Esophagus muscularis mucosa (tissue), 4 donors: ENCODE data around the gene LIMK2. TPM values are rescaled to one million over a fixed set of nuclear protein-coding genes. Genes with fewer than 3 reads are reported as not detected.
"Not testable (repeated sequence)": the region's sequence is repeated elsewhere in the genome, so short reads cannot be mapped to it uniquely, and the experiment has no call there.

Experiments
- DNase-seq: peaks from one replicate; pipeline ENCODE4 v3.0.0-alpha.2; 2017; ENCODE audit errors: extremely low spot score
- H3K27ac ChIP-seq, 4 donors: fragments of 200-600 bp; sonication (generic); replicated peaks in 1 of 4; 1 replicate in 3 of 4; 2 replicates in 1 of 4; pipeline ENCODE4 v1.5.1; 2016 to 2019; ENCODE audit warnings: mild to moderate bottlenecking in 1 of 4
- H3K27me3 ChIP-seq, 4 donors: fragments of 200-600 bp; sonication (generic); one replicate each; pipeline versions ENCODE4 v1.5.1 to v1.6.0; 2016 to 2019
- H3K36me3 ChIP-seq, 4 donors: fragments of 200-600 bp; sonication (generic); one replicate each; pipeline ENCODE4 v1.5.1; 2016 to 2019
- H3K4me1 ChIP-seq, 4 donors: fragments of 200-600 bp; sonication (generic); one replicate each; pipeline ENCODE4 v1.5.1; 2016 to 2019
- H3K4me3 ChIP-seq, 4 donors: fragments of 200-600 bp; sonication (generic); 1 replicate in 2 of 4; 2 replicates in 2 of 4; pipeline ENCODE4 v1.5.1; 2016 to 2019; ENCODE audit warnings: mild to moderate bottlenecking in 4 of 4, moderate library complexity in 1 of 4
- H3K9me3 ChIP-seq, 4 donors: fragments of 200-600 bp; sonication (generic); 1 replicate in 3 of 4; 2 replicates in 1 of 4; pipeline ENCODE4 v1.5.1; 2016 to 2019
- CTCF ChIP-seq, 3 experiments: fragments of 200-600 bp in 2 of 3; fragments of 450-650 bp in 1 of 3; sonication (generic) in 2 of 3; IDR thresholded peaks; one replicate each; pipeline ENCODE4 v1.5.1; 2017 to 2019; ENCODE audit warnings: antibody characterized with exemption in 3 of 3, mild to moderate bottlenecking in 2 of 3, moderate library complexity in 1 of 3
- EP300 ChIP-seq: sonication (generic); formaldehyde crosslinking; IDR thresholded peaks from one replicate; pipeline ENCODE4 v1.6.1; 2017; ENCODE audit warnings: antibody characterized with exemption
- POLR2A ChIP-seq: fragments of 450-650 bp; IDR thresholded peaks from one replicate; pipeline ENCODE4 v1.6.1; 2017; ENCODE audit warnings: antibody characterized with exemption, moderate library complexity, mild to moderate bottlenecking, low read depth
- POLR2AphosphoS5 ChIP-seq, 2 donors: sonication (generic); formaldehyde crosslinking; IDR thresholded peaks; one replicate each; pipeline ENCODE4 v1.6.1; 2017; ENCODE audit warnings: antibody characterized with exemption in 2 of 2
- WGBS: methylation state at CpG from one replicate; pipeline ENCODE4 v1.1.5; 2018; 5-methylcytosine and 5-hydroxymethylcytosine counted together
- intact Hi-C: fragments of 100-400 bp; cut with DNase I; formaldehyde crosslinking; loops from one replicate; pipeline ENCODE4 v1.15.1; 2023
- total RNA-seq, 4 donors: library from RNA; depleted of rRNA; stranded (reverse); fragments of >200 nt; gene quantifications; one replicate each; pipeline versions ENCODE4 v1.1.0 to v1.2.1, GENCODE V29; 2016

The LIMK2 gene
- total RNA-seq, 4 donors from 2014 or later, result 12.0 to 18.2 (median 14.3) TPM

- no peak overlapping the region for H3K4me3 ChIP-seq
- WGBS, result 95% methylated on average over 16 of the region's 30 CpGs
- peaks cover 9 to 55% (median 32%) of the 10 kb centered on the region in 4 donors for H3K36me3 ChIP-seq
- no peaks in the 10 kb centered on the region for H3K9me3 ChIP-seq
- H3K4me1 ChIP-seq, result peaks cover 7 to 13% (median 9%) of the 10 kb centered on the region in 4 donors
- intact Hi-C loops, result no loop called here
- no peak for DNase-seq
- H3K27ac ChIP-seq, result no peak overlapping the region
- TF ChIP-seq POLR2AphosphoS5 (IDR thresholded peaks at IDR 0.05), result no peak
- no peaks in the 10 kb centered on the region for H3K27me3 ChIP-seq
Observed at GRCh38 chr22:31184015-31184414, 28.1 kb upstream of the LIMK2 start.

- no peak for DNase-seq
- H3K4me1 ChIP-seq, result peaks cover 0 to 3% (median under 1%) of the 10 kb centered on the region in 4 donors
- intact Hi-C loops, result no loop called here
- no peak overlapping the region for H3K27ac ChIP-seq
- no peak overlapping the region for H3K4me3 ChIP-seq
- H3K27me3 ChIP-seq, result no peaks in the 10 kb centered on the region
- H3K36me3 ChIP-seq, result peaks cover 9 to 56% (median 38%) of the 10 kb centered on the region in 4 donors
- H3K9me3 ChIP-seq, result no peaks in the 10 kb centered on the region
- TF ChIP-seq POLR2A (no peak), EP300 (no peak), POLR2AphosphoS5 (IDR thresholded peaks at IDR 0.05) (no peak), CTCF (IDR thresholded peaks at IDR 0.05) (no peak)
- WGBS, result 95% methylated on average over 5 of the region's 5 CpGs
Observed at GRCh38 chr22:31185056-31185455, 27.0 kb upstream of the LIMK2 start.

GRCh38 chr22:31187627-31188026 lies 24.5 kb upstream of the LIMK2 start:
- H3K4me1 ChIP-seq, result peaks cover 0 to 21% (median 5%) of the 10 kb centered on the region in 4 donors
- H3K9me3 ChIP-seq, result no peaks in the 10 kb centered on the region
- no peaks in the 10 kb centered on the region for H3K27me3 ChIP-seq
- intact Hi-C loops, result no loop called here
- WGBS, result 85% methylated on average over 6 of the region's 6 CpGs
- H3K36me3 ChIP-seq, result peaks cover 9 to 72% (median 52%) of the 10 kb centered on the region in 4 donors
- no peak for TF ChIP-seq EP300
- no peak for TF ChIP-seq CTCF (IDR thresholded peaks at IDR 0.05)
- TF ChIP-seq POLR2AphosphoS5 (IDR thresholded peaks at IDR 0.05), result no peak
- no peak for TF ChIP-seq POLR2A
- no peak for DNase-seq
- no peak overlapping the region for H3K4me3 ChIP-seq
- no peak overlapping the region for H3K27ac ChIP-seq

GRCh38 chr22:31192513-31192912 lies 19.6 kb upstream of the LIMK2 start:
- H3K4me3 ChIP-seq, result no peak overlapping the region

GRCh38 chr22:31193092-31193491 lies 19.0 kb upstream of the LIMK2 start:
- TF ChIP-seq EP300 (no peak), POLR2AphosphoS5 (IDR thresholded peaks at IDR 0.05) (no peak), POLR2A (no peak), CTCF (IDR thresholded peaks at IDR 0.05) (no peak)
- Histone ChIP-seq H3K36me3 (peaks cover 22 to 85% (median 71%) of the 10 kb centered on the region in 4 donors), H3K4me3 (no peak overlapping the region), H3K27ac (no peak overlapping the region), H3K4me1 (peaks cover 0 to 23% (median 5%) of the 10 kb centered on the region in 4 donors), H3K27me3 (no peaks in the 10 kb centered on the region), H3K9me3 (no peaks in the 10 kb centered on the region)
- no peak for DNase-seq
- 56% methylated on average over 3 of the region's 3 CpGs for WGBS
- intact Hi-C loops, result no loop called here

More at GRCh38 chr22:31192513-31192912, 19.6 kb upstream of the LIMK2 start:
- Histone ChIP-seq H3K27me3 (no peaks in the 10 kb centered on the region), H3K36me3 (peaks cover 22 to 86% (median 70%) of the 10 kb centered on the region in 4 donors), H3K4me1 (peaks cover 0 to 23% (median 5%) of the 10 kb centered on the region in 4 donors), H3K9me3 (no peaks in the 10 kb centered on the region), H3K27ac (no peak overlapping the region)
- TF ChIP-seq CTCF (IDR thresholded peaks at IDR 0.05) (no peak), POLR2A (no peak), EP300 (no peak), POLR2AphosphoS5 (IDR thresholded peaks at IDR 0.05) (no peak)
- 60% methylated on average over 2 of the region's 2 CpGs for WGBS
- intact Hi-C loops, result no loop called here
- no peak for DNase-seq

GRCh38 chr22:31194681-31195080 lies 17.4 kb upstream of the LIMK2 start:
- Histone ChIP-seq H3K36me3 (peaks cover 22 to 90% (median 79%) of the 10 kb centered on the region in 4 donors), H3K4me1 (peaks cover 0 to 23% (median 5%) of the 10 kb centered on the region in 4 donors)
- 89% methylated on average over 5 of the region's 5 CpGs for WGBS
- H3K27ac ChIP-seq, H3K4me3 ChIP-seq, H3K27me3 ChIP-seq, DNase-seq, intact Hi-C loops, H3K9me3 ChIP-seq: not testable (repeated sequence)
